Iris pigment epithelial cell (primary cell): Measurements from ENCODE around the gene RPGRIP1L.

Source experiments
- DNase-seq: peaks from one replicate; pipeline ENCODE4 v3.0.0-alpha.2; 2011; ENCODE audit warnings: low read depth

Gene RPGRIP1L

GRCh38 chr16:53651357-53651756, 52.3 kb downstream of the RPGRIP1L start:
- DNase-seq: no peak

DNA sequence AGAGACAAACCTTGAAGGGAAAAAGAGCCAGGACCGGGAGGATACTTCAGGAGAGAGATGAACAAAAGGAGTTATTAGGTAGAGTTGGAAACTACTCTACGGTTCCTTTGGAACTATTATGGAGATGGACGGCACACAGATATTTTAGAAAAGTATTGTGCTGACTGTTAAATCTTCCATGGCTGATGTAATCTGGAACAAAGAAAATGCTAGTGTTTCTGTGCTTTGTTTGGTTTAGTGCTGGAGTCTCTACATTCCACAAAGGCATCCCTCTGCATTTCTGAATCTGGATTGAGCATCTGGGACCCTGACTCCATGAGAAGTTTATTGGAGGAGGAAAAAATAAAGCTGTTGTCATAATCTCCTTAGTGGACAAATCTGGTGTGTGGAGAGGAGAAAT, 57.2 kb downstream of the RPGRIP1L start:
- DNase-seq: no peak

DNA sequence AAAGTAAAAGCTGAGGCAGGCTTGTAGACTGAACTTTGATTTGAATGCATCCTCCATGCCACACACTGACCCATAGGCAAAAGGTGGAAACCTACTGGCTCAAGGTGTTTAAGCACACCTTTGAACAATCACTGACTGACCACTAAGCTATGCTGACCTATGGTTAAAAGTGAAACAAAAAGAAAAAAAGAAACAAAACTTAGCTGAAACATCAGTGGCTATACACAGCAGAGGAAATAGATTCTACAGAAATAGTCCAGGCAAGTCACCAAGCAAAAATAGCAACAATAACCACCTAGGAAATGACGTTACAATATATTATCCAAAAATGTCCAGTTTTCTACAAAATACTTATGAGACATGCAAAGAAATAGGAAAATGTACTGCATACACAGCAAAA, 60.2 kb downstream of the RPGRIP1L start:
- DNase-seq: no peak

- peak; percentile 6 for DNase-seq
Measured at GRCh38 chr16:53642094-53642493, 61.6 kb downstream of the RPGRIP1L start.

DNA sequence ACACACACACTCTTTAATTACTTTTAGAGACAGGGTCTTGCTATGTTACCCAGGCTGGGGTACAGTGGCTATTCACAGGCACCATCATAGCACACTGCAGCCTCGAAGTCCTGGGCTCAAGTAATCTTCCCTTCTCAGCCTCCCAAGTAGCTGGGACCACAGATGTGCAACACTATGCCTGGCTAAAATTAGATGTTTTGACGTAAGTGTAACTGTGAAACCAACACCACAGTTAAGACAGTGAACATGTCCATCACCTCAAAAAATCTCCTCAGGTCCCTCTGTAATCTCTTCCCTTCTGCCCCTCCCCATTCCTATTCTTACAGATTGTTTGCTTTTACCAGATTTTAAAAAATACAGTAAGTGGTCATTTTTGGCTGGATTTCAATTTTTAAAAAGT, 66.7 kb downstream of the RPGRIP1L start:
- no peak for DNase-seq

- peak; percentile 10 for DNase-seq
Measured at GRCh38 chr16:53632526-53632925, 71.1 kb downstream of the RPGRIP1L start.

DNA sequence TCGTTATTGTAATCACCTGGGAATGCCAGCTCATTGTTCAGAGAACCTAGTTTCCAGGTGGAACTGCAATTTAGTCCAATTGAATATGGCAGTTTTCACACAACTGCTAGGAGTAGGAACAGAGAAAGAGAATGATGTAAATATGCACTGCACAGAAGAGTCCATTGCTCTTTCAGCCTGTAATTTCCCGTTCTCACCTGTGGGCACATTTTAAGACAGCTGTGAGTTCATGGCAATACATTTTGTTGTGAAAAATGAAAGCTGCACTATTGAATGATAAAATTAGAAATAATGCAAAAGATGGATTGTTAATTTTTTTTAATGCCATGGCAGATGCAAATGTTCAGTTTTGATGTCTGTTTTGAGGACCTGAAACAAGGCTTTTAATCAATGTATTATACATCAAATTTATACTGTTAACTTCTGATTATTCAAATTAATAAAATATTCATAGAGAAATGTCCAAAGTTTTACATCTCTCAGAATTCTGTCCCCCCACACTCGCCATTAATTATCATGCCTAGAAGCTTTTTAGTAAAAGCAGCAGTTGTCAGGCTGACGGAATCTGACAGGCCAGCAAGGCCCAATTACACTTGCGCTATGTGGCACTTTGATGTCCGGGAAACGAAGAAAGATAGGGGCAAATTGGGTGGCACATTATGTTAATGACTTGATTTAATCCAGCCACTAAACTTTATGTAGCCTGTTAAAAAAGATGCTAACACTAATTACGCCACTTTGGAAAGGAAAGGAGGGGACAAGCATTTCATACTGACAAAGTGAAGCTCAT, 72.2 kb downstream of the RPGRIP1L start:
- no peak for DNase-seq

- DNase-seq: no peak
Measured at GRCh38 chr16:53629607-53630312, 73.9 kb downstream of the RPGRIP1L start.

DNA sequence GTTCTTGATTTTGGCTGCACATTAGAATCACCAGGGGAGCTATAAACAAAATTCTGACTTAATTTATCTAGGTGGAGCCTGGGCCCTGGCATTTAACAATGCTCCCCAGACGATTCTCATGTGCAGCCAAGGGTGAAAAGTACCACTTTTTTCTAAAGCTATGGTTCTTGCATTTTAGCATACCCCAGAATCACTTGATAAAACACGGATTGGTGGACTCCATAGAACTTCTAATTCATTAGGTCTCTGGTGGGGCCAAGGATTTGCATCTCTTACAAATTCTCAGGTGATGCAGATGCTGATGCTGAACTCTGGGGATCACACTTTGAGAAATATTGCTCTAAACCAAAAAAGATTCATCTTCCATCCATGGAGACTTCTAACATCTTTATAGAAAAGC, 74.5 kb downstream of the RPGRIP1L start:
- no peak for DNase-seq

GRCh38 chr16:53626811-53627210, 76.8 kb downstream of the RPGRIP1L start:
- peak; percentile 10 for DNase-seq

GRCh38 chr16:53626161-53626560, 77.5 kb downstream of the RPGRIP1L start:
- peak; percentile 1 for DNase-seq

DNA sequence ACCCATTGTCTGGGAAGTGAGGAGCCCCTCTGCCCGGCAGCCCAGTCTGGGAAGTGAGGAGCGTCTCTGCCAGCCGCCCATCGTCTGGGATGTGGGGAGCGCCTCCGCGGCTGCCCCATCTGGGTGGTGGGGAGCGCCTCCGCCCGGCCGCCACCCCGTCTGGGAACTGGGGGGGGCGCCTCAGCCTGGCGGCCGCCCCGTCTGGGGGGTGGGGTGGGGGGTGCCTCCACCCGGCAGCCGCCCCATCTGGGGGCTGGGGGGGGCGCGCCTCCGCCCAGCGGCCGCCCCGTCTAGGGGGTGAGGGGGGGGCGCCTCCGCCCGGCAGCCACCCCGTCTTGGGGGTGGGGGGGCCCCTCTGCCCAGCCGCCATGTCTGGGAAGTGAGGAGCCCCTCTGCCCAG, 78.4 kb downstream of the RPGRIP1L start:
- no peak for DNase-seq

DNA sequence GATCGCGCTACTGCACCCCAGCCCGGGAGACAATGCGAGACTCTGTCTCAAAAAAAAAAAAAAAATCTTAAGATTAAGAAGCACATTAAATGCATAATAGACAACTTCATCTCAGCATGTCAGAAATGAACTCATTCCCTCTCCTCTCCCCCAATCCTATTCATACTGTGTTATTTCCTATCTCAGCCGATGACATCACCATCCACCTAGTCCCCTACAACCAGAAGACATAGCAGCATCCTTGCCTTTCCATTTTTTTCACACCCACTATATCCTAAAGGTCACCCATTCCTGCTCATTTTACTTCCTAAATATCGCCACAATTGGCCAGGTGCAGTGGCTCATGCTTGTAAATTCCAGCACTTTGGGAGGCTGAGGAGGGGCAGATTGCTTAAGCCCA, 81.3 kb downstream of the RPGRIP1L start:
- no peak for DNase-seq

DNA sequence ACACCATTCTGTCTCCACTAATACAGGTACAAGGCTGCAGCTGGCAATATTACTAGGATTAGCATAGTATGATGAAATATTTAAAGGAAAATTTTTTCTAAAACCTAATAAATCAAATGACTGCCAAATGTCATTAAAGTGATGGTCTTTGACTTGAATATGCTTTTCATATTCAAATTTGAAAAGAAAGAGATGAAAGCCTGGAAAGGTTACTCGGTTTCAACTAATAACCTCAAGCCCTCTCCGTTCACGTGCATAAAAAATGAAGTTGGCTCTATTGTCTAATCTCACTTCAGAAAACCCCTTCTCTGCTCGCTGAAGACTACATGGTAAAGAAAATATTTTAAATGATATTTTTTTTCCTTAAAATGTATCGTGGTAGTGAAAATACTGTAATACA, 83.2 kb downstream of the RPGRIP1L start:
- DNase-seq: no peak

- no peak for DNase-seq
Measured at GRCh38 chr16:53619235-53619634, 84.4 kb downstream of the RPGRIP1L start.

GRCh38 chr16:53614346-53614745, 89.3 kb downstream of the RPGRIP1L start:
- DNase-seq: no peak

GRCh38 chr16:53612003-53612402, 91.7 kb downstream of the RPGRIP1L start:
- DNase-seq: no peak

DNA sequence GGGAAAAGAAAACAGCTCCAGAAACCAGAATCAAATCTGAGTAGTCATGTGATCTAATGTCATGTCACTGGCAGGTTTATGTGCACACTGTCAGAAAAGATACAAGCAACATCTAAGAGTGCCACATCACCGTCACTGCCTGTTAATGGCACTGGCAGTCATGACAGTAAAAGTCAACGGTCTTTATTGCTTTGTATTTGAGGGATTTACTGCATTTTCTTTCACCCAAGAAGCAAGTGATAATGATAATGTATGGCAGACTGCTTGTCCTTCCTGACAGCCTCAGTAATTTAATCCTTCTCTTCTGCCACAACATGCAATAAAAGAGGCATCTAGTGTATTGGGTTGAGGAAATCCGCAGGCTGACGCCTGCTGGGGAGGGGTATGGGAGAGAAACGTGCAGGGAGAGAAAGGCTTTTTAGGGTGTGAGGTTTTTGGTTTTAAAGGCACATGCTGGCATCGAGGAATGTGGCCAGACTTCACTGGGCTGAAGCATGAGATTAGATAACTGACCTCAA, 92.4 kb downstream of the RPGRIP1L start:
- no peak for DNase-seq

- DNase-seq: no peak
Measured at GRCh38 chr16:53609536-53609935, 94.1 kb downstream of the RPGRIP1L start.

GRCh38 chr16:53608094-53608493, 95.6 kb downstream of the RPGRIP1L start:
- no peak for DNase-seq

DNA sequence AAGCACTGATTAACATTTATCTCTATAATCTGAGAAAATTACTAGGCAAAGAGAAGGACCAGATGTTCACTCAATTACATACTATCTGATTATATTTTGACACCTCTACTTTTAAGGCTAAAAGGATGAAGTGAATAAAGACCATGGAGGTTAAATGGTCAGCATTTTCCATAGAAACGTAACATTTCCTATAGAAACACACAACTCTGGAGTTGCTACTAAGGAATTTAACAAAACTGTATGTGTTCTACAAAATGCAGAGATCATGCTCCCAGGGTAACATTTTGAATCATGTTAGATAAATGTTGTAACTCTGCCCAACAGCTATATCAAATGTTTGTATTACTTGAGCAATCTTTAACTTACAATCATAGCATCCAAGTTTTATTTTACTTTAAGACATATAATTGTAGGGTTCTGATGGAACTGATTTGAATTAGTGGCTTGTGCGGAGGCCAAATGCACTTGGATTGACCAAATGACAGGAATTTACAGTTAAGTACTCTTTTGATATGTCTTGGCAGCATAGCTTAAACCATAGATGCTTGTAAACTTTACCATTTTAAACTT, 97.7 kb downstream of the RPGRIP1L start:
- DNase-seq: no peak

- no peak for DNase-seq
Measured at GRCh38 chr16:53605356-53605755, 98.3 kb downstream of the RPGRIP1L start.

GRCh38 chr16:53601961-53602360, 101.7 kb downstream of the RPGRIP1L start:
- no peak for DNase-seq
